Measurements from ENCODE around the gene CDK9. TPM values are rescaled to one million over a fixed set of nuclear protein-coding genes. Genes with fewer than 3 reads are reported as not detected.

Gene CDK9
- total and polyA plus RNA-seq, 10 donors = 49.2 to 149 (median 97.4) TPM

DNA sequence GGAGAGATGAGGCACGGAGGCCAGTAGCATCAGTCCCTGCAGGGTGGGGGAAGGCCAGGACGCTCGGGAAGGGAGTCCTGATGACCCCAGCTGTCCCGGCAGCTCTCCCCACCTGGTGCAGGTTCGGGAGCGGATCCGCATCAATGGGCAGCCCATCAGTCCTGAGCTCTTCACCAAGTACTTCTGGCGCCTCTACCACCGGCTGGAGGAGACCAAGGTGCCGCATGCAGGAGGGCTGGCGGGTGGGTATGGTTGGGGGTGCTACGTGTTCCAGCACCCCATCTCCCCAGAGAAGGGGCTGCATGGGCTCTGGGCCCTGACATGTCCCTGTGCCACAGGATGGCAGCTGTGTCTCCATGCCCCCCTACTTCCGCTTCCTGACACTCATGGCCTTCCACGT is 21.0 kb downstream of the CDK9 start:
- H3K9me3 ChIP-seq = no peaks in the 10 kb centered on the region
- no peak overlapping the region for H3K4me3 ChIP-seq
- TF ChIP-seq POLR2AphosphoS5 (IDR thresholded peaks at IDR 0.05) = peak in 1 of 3 donors; percentile 12
- TF ChIP-seq, protein P1, sequence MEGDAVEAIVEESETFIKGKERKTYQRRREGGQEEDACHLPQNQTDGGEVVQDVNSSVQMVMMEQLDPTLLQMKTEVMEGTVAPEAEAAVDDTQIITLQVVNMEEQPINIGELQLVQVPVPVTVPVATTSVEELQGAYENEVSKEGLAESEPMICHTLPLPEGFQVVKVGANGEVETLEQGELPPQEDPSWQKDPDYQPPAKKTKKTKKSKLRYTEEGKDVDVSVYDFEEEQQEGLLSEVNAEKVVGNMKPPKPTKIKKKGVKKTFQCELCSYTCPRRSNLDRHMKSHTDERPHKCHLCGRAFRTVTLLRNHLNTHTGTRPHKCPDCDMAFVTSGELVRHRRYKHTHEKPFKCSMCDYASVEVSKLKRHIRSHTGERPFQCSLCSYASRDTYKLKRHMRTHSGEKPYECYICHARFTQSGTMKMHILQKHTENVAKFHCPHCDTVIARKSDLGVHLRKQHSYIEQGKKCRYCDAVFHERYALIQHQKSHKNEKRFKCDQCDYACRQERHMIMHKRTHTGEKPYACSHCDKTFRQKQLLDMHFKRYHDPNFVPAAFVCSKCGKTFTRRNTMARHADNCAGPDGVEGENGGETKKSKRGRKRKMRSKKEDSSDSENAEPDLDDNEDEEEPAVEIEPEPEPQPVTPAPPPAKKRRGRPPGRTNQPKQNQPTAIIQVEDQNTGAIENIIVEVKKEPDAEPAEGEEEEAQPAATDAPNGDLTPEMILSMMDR (IDR thresholded peaks at IDR 0.05 in 8 of 11, conservative IDR thresholded peaks at IDR 0.05 in 3 of 11) = no peak
- H3K27ac ChIP-seq = no peak overlapping the region
- H3K4me1 ChIP-seq = peaks cover 13 to 81% (median 43%) of the 10 kb centered on the region in 6 donors
- 85 to 97% (median 93%) methylated on average over 14 of the region's 14 CpGs for WGBS, 5 donors
- peaks cover 0 to 77% (median 38%) of the 10 kb centered on the region in 6 donors for H3K36me3 ChIP-seq
- intact Hi-C loops (cut with DNase I; ENCODE audit: low total_unique reads) = no loop called here
- no peaks in the 10 kb centered on the region for H3K27me3 ChIP-seq (replicated peaks in 1 of 7)
- DNase-seq = no peak

DNA sequence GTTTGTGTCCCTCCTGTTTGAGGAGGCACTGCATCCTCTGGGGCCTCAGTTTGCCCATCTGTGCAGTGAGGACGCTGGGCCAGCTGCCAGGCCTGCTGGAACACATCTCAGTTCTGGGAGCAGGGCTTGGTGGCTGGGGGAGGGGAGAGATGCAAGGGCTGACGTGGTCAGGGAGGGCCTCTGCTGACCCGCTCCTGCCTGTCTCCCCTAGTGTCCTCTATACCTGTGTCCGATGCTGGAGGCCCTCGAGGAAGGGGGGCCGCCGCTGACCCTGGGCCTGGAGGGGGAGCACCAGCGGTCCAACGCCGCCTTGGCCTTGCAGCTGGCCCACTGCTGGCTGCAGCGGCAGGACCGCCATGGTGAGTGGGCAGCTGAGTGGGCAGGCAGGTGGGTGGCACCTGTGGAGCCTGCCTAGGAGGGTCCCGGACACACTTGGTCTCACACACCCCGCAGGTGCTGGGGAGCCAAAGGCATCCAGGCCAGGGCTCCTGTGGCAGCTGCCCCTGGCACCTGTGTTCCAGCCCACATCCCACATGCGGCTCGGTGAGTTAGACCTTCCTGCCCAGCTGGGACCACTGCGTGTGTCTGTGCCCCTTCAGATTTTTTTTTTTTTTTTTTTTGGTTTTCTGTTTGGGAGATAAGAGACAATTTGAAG is 22.6 kb downstream of the CDK9 start:
- intact Hi-C loops (cut with DNase I; ENCODE audit: low total_unique reads) = no loop called here
- Histone ChIP-seq H3K36me3 (peaks cover 0 to 93% (median 54%) of the 10 kb centered on the region in 6 donors), H3K4me3 (no peak overlapping the region), H3K9me3 (no peaks in the 10 kb centered on the region), H3K27ac (no peak overlapping the region), H3K27me3 (replicated peaks in 1 of 7) (no peaks in the 10 kb centered on the region), H3K4me1 (peaks cover 7 to 68% (median 30%) of the 10 kb centered on the region in 6 donors)
- DNase-seq = no peak
- TF ChIP-seq, protein P1 (IDR thresholded peaks at IDR 0.05 in 8 of 11, conservative IDR thresholded peaks at IDR 0.05 in 3 of 11) = no peak
- TF ChIP-seq POLR2AphosphoS5 (IDR thresholded peaks at IDR 0.05) (peak in 1 of 3 donors; percentile 71), POLR2A (IDR thresholded peaks at IDR 0.05) (no peak)
- WGBS, 5 donors = 76 to 87% (median 84%) methylated on average over 6 to 17 of the region's 17 CpGs

DNA sequence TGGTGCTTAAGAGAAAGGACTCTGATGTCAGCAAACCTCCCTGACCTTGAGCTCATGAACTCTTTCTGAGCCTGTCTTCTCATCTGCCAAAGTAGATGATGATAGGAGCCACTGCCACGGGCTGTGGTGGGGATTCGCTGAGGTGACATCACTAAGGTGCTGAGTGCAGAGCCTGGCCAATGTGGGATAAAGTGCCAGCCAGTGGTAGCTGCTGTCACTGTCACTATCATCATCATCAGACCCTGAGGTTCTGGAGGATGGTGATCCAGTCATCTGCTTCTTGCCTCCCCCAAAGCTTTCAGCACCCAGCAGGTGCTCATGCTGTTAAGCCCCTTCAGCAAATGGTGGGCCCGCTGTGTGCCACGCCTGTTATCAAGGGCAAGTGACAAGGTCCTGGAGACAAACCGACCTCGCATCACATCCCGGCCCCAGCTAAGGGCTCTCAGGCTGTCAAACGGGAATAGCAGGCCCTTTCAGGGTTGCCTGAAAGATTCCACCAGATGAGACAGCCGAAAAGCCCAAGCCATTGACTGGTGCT is 23.2 kb downstream of the CDK9 start:
- no peaks in the 10 kb centered on the region for H3K9me3 ChIP-seq
- H3K27me3 ChIP-seq (replicated peaks in 1 of 7) = no peaks in the 10 kb centered on the region
- intact Hi-C loops (cut with DNase I; ENCODE audit: low total_unique reads) = no loop called here
- WGBS, 5 donors = 70 to 80% (median 75%) methylated on average over 9 of the region's 9 CpGs
- peaks cover 1 to 68% (median 25%) of the 10 kb centered on the region in 6 donors for H3K4me1 ChIP-seq
- TF ChIP-seq, protein P1 (IDR thresholded peaks at IDR 0.05 in 8 of 11, conservative IDR thresholded peaks at IDR 0.05 in 3 of 11) = no peak
- no peak for TF ChIP-seq POLR2A (IDR thresholded peaks at IDR 0.05)
- no peak for TF ChIP-seq POLR2AphosphoS5 (IDR thresholded peaks at IDR 0.05)
- H3K36me3 ChIP-seq = peaks cover 0 to 99% (median 60%) of the 10 kb centered on the region in 6 donors
- H3K27ac ChIP-seq = peak overlapping the region in 3 of 8 donors; percentile 4 to 45 (median 28)
- no peak for DNase-seq
- H3K4me3 ChIP-seq = peak overlapping the region in 1 of 8 donors; percentile 27

All from spleen (tissue), 11 donors.